Omental fat pad (tissue), 4 donors: Measurements from ENCODE around the gene CLEC7A. TPM values are rescaled to one million over a fixed set of nuclear protein-coding genes. Genes with fewer than 3 reads are reported as not detected.

Experiments
- ATAC-seq: fragments of 150-250 bp; one replicate; pipeline ENCODE4 v1.9.1; 2016; ENCODE audit warnings: mild to moderate bottlenecking, moderate library complexity; ENCODE audit not compliant: low FRiP score
- DNase-seq: peaks from one replicate; pipeline ENCODE4 v3.0.0-alpha.2; 2019; ENCODE audit warnings: low spot score
- CTCF ChIP-seq, 3 donors: fragments of 450-650 bp; IDR thresholded peaks; one replicate each; pipeline ENCODE4 v1.5.1; 2016 to 2017; ENCODE audit warnings: antibody characterized with exemption in 3 of 3, mild to moderate bottlenecking in 3 of 3, moderate library complexity in 2 of 3
- total RNA-seq, 4 donors: library from RNA; depleted of rRNA; stranded (reverse); fragments of >200 nt; gene quantifications; one replicate each; pipeline ENCODE4 v1.1.0, GENCODE V29; 2016

Gene CLEC7A
- total RNA-seq, 4 donors from 2014 or later: 12.6 to 27.6 (median 18.8) TPM

GRCh38 chr12:10142976-10143589, 13.1 kb upstream of the CLEC7A start:
- TF ChIP-seq CTCF (IDR thresholded peaks at IDR 0.05): no peak
- DNase-seq: no peak
- ATAC-seq: no peak

GRCh38 chr12:10140001-10140400, 10.0 kb upstream of the CLEC7A start:
- ATAC-seq (no peak), DNase-seq (no peak)
- TF ChIP-seq CTCF (IDR thresholded peaks at IDR 0.05): no peak

GRCh38 chr12:10136637-10137205, 6.7 kb upstream of the CLEC7A start:
- ATAC-seq (no peak), DNase-seq (no peak)
- no peak for TF ChIP-seq CTCF (IDR thresholded peaks at IDR 0.05)

- no peak for ATAC-seq
- no peak for DNase-seq
- no peak for TF ChIP-seq CTCF (IDR thresholded peaks at IDR 0.05)
Observed at GRCh38 chr12:10135126-10135525, 5.1 kb upstream of the CLEC7A start.

DNA sequence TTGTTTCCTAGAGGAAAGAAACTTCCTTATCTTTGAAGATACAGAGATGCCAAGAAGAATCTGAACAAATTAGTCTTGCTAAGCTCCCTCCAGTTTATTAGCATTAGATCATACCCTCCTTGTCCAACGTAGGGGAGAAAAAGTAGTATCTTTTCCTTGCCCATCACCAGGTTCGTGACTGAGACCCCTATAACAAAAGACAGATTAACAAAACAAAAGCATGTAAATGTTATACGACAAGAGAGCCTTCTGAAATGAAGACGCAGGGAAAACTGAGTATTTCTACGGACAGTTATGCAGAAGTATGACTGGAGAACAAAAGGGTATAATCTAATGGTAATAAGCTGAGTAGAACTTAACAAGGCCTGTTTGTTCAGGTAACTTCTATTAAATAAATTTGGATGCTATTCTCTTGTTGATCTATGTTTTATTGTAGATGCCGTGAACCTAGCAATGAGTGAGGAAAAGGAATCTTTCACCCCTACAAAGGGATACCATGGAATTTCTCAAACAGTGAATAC, 2.9 kb upstream of the CLEC7A start:
- ATAC-seq: no peak
- no peak for DNase-seq
- TF ChIP-seq CTCF (IDR thresholded peaks at IDR 0.05): no peak

GRCh38 chr12:10131111-10131690, 1.2 kb upstream of the CLEC7A start:
- ATAC-seq (no peak), DNase-seq (no peak)
- TF ChIP-seq CTCF (IDR thresholded peaks at IDR 0.05): no peak

DNA sequence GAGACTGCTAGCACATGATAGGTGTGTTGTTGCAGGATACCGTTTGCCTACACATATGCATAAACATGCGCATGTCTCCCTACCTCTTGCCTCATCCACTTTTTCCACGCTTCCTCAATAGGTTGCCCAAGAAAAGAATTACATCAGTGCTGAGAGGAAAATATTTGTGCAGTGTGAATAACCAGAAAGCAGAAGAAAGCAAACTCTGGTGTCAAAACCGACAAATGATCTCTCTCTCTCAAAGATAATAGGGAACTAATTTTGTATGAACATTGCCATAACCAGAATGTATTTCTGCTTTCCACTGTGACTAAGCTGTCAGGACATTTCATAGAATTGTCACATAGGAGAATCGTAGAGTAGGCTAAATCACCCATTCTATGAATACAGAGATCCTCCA, 1.3 kb downstream of the CLEC7A start:
- no peak for TF ChIP-seq CTCF (IDR thresholded peaks at IDR 0.05)
- ATAC-seq (no peak), DNase-seq (no peak)
